Activated T-helper 2 cell treated with anti-CD3 and anti-CD28 coated beads, Interferon-gamma antibody, Interleukin-2, Interleukin-4, amounts not matched to agents 10 μg/mL and 5 μg/mL and 100 μg/mL, durations not matched to agents 14 hours and 24 hours and 36 hours (primary cell): ENCODE data around the gene HIPK3. TPM values are rescaled to one million over a fixed set of nuclear protein-coding genes. Genes with fewer than 3 reads are reported as not detected.
A peak's percentile ranks its signal among the peaks of the same experiment; 100 is the strongest.
"Not testable (repeated sequence)": the region's sequence is repeated elsewhere in the genome, so short reads cannot be mapped to it uniquely, and the experiment has no call there.

ENCODE experiments used
- DNase-seq: peaks from one replicate; pipeline ENCODE4 v3.0.0; 2021; ENCODE audit warnings: low spot score
- H3K27ac Mint-ChIP-seq: one replicate; pipeline ENCODE4 v1.8.0; 2021; ENCODE audit warnings: mixed read lengths
- H3K27me3 Mint-ChIP-seq: one replicate; pipeline ENCODE4 v1.8.0; 2021; ENCODE audit warnings: low read depth, mixed read lengths
- H3K36me3 Mint-ChIP-seq: one replicate; pipeline ENCODE4 v1.8.0; 2021; ENCODE audit warnings: low read depth, mixed read lengths
- H3K4me1 Mint-ChIP-seq: one replicate; pipeline ENCODE4 v1.8.0; 2021; ENCODE audit warnings: low read depth, mixed read lengths
- H3K4me3 Mint-ChIP-seq: one replicate; pipeline ENCODE4 v1.8.0; 2021; ENCODE audit warnings: low read depth, mild to moderate bottlenecking, moderate library complexity, mixed read lengths
- H3K9me3 Mint-ChIP-seq: one replicate; pipeline ENCODE4 v1.8.0; 2021; ENCODE audit warnings: mixed read lengths
- intact Hi-C: fragments of 100-400 bp; cut with micrococcal nuclease; formaldehyde crosslinking; loops from one replicate; pipeline ENCODE4 v1.15.1; 2023
- total RNA-seq: library from RNA; stranded (reverse); gene quantifications from 2 replicates; pipeline ENCODE4 v1.2.3, GENCODE V29; 2022

Gene HIPK3
- total RNA-seq, 1 donor from 2014 or later: 38.2 TPM

GRCh38 chr11:33237039-33237597, 20.1 kb upstream of the HIPK3 start:
- H3K9me3 Mint-ChIP-seq: no peaks in the 10 kb centered on the region
- intact Hi-C loops: no loop called here

GRCh38 chr11:33242575-33242974, 14.6 kb upstream of the HIPK3 start:
- Mint-ChIP-seq H3K9me3 (peaks cover 6% of the 10 kb centered on the region), H3K4me3 (no peak overlapping the region), H3K36me3 (no peaks in the 10 kb centered on the region), H3K27ac (no peak overlapping the region), H3K27me3 (peaks cover 3% of the 10 kb centered on the region), H3K4me1 (no peaks in the 10 kb centered on the region)
- intact Hi-C loops: no loop called here
- DNase-seq: no peak

More at GRCh38 chr11:33237039-33237597, 20.1 kb upstream of the HIPK3 start:
- no peaks in the 10 kb centered on the region for H3K4me1 Mint-ChIP-seq
- DNase-seq: no peak
- no peak overlapping the region for H3K4me3 Mint-ChIP-seq
- peaks cover 2% of the 10 kb centered on the region for H3K27me3 Mint-ChIP-seq
- H3K27ac Mint-ChIP-seq: no peak overlapping the region
- no peaks in the 10 kb centered on the region for H3K36me3 Mint-ChIP-seq

- H3K27ac Mint-ChIP-seq, H3K9me3 Mint-ChIP-seq, H3K36me3 Mint-ChIP-seq, H3K4me3 Mint-ChIP-seq, H3K4me1 Mint-ChIP-seq, H3K27me3 Mint-ChIP-seq, intact Hi-C loops, DNase-seq: not testable (repeated sequence)
Measured at GRCh38 chr11:33243654-33244053, 13.5 kb upstream of the HIPK3 start.

GRCh38 chr11:33248416-33248971, 8.7 kb upstream of the HIPK3 start:
- H3K9me3 Mint-ChIP-seq: no peaks in the 10 kb centered on the region
- no peaks in the 10 kb centered on the region for H3K36me3 Mint-ChIP-seq
- no peak for DNase-seq
- H3K27me3 Mint-ChIP-seq: peaks cover 16% of the 10 kb centered on the region
- H3K27ac Mint-ChIP-seq: no peak overlapping the region
- H3K4me1 Mint-ChIP-seq: no peaks in the 10 kb centered on the region
- intact Hi-C loops: no loop called here
- no peak overlapping the region for H3K4me3 Mint-ChIP-seq

- H3K4me3 Mint-ChIP-seq: peak overlapping the region; percentile 92
- H3K27ac Mint-ChIP-seq: peak overlapping the region; percentile 94
- DNase-seq: no peak
- peaks cover 2% of the 10 kb centered on the region for H3K9me3 Mint-ChIP-seq
- peaks cover 3% of the 10 kb centered on the region for H3K27me3 Mint-ChIP-seq
- H3K4me1 Mint-ChIP-seq: peaks cover 23% of the 10 kb centered on the region
- intact Hi-C loops: loop anchor here (5.0 to 10.0 kb wide), 3 partner anchors 69 to 796 kb away; partner anchors contain the start of genes CAPRIN1 and DEPDC7
- H3K36me3 Mint-ChIP-seq: peaks cover 7% of the 10 kb centered on the region
Measured at GRCh38 chr11:33256031-33256812, 959 bp upstream of the HIPK3 start.

- Mint-ChIP-seq H3K27ac (peak overlapping the region; percentile 94), H3K4me1 (peaks cover 27% of the 10 kb centered on the region), H3K36me3 (peaks cover 13% of the 10 kb centered on the region), H3K27me3 (peaks cover 2% of the 10 kb centered on the region), H3K9me3 (peaks cover 5% of the 10 kb centered on the region), H3K4me3 (peak overlapping the region; percentile 92)
- DNase-seq: no peak
- intact Hi-C loops: loop anchor here (5.0 to 10.0 kb wide), 3 partner anchors 68 to 796 kb away; partner anchors contain the start of genes CAPRIN1 and DEPDC7
Measured at GRCh38 chr11:33256813-33257159, 395 bp upstream of the HIPK3 start.

- peaks cover 14% of the 10 kb centered on the region for H3K36me3 Mint-ChIP-seq
- H3K27ac Mint-ChIP-seq: peak overlapping the region; percentile 99
- intact Hi-C loops: loop anchor here (1.0 to 10.0 kb wide), 4 partner anchors 67 to 794 kb away; partner anchors contain the start of genes CAPRIN1, CSTF3 and DEPDC7
- no peaks in the 10 kb centered on the region for H3K27me3 Mint-ChIP-seq
- peaks cover 5% of the 10 kb centered on the region for H3K9me3 Mint-ChIP-seq
- peak; percentile 75 for DNase-seq
- peak overlapping the region; percentile 86 for H3K4me3 Mint-ChIP-seq
- peaks cover 32% of the 10 kb centered on the region for H3K4me1 Mint-ChIP-seq
Measured at GRCh38 chr11:33257897-33258630, 883 bp downstream of the HIPK3 start.

- H3K27ac Mint-ChIP-seq: peak overlapping the region; percentile 99
- H3K36me3 Mint-ChIP-seq: peaks cover 14% of the 10 kb centered on the region
- peaks cover 5% of the 10 kb centered on the region for H3K9me3 Mint-ChIP-seq
- peaks cover 33% of the 10 kb centered on the region for H3K4me1 Mint-ChIP-seq
- intact Hi-C loops: loop anchor here (1.0 to 10.0 kb wide), 4 partner anchors 66 to 794 kb away; partner anchors contain the start of genes CAPRIN1, CSTF3 and DEPDC7
- peak overlapping the region; percentile 86 for H3K4me3 Mint-ChIP-seq
- H3K27me3 Mint-ChIP-seq: no peaks in the 10 kb centered on the region
- DNase-seq: no peak
Measured at GRCh38 chr11:33258631-33259205, 1.5 kb downstream of the HIPK3 start.

- Mint-ChIP-seq H3K27me3 (no peaks in the 10 kb centered on the region), H3K4me1 (peaks cover 35% of the 10 kb centered on the region), H3K36me3 (peaks cover 14% of the 10 kb centered on the region), H3K27ac (no peak overlapping the region), H3K9me3 (peaks cover 5% of the 10 kb centered on the region), H3K4me3 (peak overlapping the region; percentile 33)
- no peak for DNase-seq
- intact Hi-C loops: loop anchor here (5.0 to 10.0 kb wide), 3 partner anchors 65 to 792 kb away; partner anchors contain the start of genes CAPRIN1 and DEPDC7
Measured at GRCh38 chr11:33259869-33260268, 2.7 kb downstream of the HIPK3 start.

- H3K4me3 Mint-ChIP-seq, H3K27ac Mint-ChIP-seq, DNase-seq, H3K9me3 Mint-ChIP-seq, H3K27me3 Mint-ChIP-seq, intact Hi-C loops: not testable (repeated sequence)
- peaks cover 31% of the 10 kb centered on the region for H3K4me1 Mint-ChIP-seq
- H3K36me3 Mint-ChIP-seq: peaks cover 14% of the 10 kb centered on the region
Measured at GRCh38 chr11:33261350-33261749, 4.2 kb downstream of the HIPK3 start.

GRCh38 chr11:33262011-33262645, 4.9 kb downstream of the HIPK3 start:
- intact Hi-C loops: no loop called here
- no peak for DNase-seq
- no peak overlapping the region for H3K27ac Mint-ChIP-seq
- H3K4me3 Mint-ChIP-seq: no peak overlapping the region
- peaks cover 25% of the 10 kb centered on the region for H3K4me1 Mint-ChIP-seq
- peaks cover 5% of the 10 kb centered on the region for H3K9me3 Mint-ChIP-seq
- peaks cover 11% of the 10 kb centered on the region for H3K36me3 Mint-ChIP-seq
- no peaks in the 10 kb centered on the region for H3K27me3 Mint-ChIP-seq

GRCh38 chr11:33263549-33263948, 6.4 kb downstream of the HIPK3 start:
- Mint-ChIP-seq H3K4me3 (no peak overlapping the region), H3K27me3 (no peaks in the 10 kb centered on the region), H3K36me3 (peaks cover 8% of the 10 kb centered on the region), H3K4me1 (peaks cover 25% of the 10 kb centered on the region), H3K27ac (no peak overlapping the region), H3K9me3 (peaks cover 5% of the 10 kb centered on the region)
- DNase-seq: no peak
- intact Hi-C loops: no loop called here
